GM19023 (cell line): Measurements from ENCODE around the gene TAS2R39.

Source experiments
- ATAC-seq: cut with Tn5 transposase; IDR thresholded peaks from one replicate; pipeline ENCODE4 v1.9.1; 2021; ENCODE audit warnings: mild to moderate bottlenecking, moderate library complexity; ENCODE audit not compliant: unreplicated experiment

Gene TAS2R39

DNA sequence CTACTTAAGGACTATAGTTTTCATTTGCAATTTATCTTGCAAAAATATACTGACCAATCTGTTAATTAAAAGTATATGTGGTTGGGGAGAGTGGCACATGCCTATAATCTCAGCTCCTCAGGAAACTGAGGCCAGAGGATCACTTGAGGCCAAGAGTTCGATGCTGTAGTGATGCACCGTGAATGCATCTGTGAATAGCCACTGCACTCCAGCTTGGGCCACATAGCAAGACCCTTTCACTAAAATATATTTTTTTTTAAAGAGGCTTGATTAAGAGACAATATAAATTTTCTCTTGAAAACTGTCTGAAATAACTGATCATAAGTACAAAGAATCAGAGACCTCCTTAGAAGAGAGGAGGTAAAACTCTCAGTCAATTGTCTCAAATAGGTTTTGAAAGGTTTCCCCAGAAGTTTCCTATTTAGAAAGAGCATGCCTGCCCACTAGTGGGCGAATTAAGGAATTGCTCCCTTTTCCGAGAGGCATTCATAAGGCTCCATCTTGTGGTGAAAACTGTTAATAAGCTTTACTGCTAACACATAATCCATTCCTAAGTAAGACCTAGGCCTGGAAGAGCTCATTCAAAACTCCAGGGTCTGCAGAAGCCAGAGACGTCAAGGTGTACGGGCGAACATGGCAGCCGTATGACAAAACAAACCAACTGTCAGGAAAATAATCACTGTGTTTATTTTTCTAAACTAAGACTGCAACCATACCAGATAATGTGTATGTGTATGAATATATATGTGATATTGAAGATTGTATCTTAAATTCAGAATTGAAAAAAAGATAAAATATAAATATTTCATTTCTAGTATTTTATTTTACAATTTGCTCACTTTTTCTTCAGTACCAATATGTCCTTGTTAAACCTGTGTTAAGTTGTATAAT is 31.8 kb downstream of the TAS2R39 start:
- ATAC-seq, result peak; percentile 83

DNA sequence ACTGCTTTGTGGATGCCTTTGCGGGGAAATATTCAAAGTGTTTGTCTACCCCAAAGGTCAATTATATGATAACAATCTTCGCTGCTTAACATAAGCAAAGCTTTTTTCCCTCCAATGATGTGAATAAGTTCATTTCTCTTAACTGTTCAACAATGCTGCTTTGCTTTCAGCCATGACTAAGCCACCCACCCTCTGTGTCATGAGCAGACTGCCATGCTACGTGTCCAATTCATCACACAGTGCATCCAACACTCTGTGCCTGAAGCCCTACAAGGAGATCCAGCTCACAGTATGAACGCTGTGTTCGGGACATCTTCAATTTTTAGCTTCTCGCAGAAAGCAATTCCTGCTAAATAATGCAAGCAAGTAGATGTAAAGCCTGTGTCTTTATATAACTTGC is 32.9 kb downstream of the TAS2R39 start:
- no peak for ATAC-seq

DNA sequence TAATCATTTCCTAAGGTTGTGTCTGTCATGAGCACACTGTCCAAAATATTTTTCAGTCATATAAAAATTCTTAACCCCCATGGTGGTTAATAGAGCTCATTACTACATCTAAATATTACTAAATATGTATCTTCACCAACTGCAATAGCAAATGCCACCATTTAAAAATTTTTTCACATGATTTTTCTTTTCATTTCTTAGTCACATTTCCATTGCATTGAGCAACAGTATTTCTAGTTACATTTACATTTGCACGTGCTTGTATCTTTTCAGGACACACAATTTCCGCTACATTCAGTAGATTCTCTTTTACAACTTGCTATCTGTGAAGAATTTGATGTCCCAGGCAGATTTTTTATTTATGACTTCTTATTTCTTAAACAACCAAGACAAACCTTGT is 33.5 kb downstream of the TAS2R39 start:
- no peak for ATAC-seq

DNA sequence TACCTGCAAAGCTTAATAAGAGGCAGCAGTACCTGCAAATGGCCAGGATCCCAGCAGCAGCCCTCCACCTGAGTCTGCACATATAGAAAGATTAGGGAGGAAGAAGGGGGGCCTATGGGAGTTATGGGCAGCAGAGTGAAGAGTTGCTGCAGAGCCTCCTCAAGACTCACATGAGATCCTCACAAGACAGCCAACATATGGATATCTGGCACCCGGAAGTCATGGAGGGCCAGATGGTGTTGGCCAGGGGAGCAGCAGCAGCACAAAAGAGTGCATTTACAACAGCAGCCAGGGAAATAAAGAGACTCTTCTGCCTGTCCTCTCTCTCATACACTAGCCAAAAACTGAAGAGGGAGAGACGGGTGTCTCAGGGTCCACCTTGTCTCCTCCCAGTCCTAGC is 34.6 kb downstream of the TAS2R39 start:
- no peak for ATAC-seq

DNA sequence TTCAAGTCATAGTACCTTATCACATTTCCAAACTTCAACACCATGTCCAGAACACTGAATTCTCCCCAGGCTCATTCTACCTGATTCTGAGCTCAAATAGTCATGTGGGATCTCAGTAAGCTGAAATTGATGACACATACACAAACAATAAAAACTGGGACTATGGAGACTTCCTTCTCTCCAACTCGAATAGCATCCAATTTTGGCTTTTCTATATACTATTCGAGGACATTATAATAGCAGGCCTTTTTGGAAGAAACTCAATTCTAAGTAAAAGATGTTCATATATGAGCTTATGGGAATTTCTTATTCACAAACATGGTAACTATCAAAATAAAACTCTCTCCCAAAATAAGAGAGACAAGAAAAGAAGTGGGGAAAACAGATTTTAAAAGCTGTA is 38.1 kb downstream of the TAS2R39 start:
- no peak for ATAC-seq

DNA sequence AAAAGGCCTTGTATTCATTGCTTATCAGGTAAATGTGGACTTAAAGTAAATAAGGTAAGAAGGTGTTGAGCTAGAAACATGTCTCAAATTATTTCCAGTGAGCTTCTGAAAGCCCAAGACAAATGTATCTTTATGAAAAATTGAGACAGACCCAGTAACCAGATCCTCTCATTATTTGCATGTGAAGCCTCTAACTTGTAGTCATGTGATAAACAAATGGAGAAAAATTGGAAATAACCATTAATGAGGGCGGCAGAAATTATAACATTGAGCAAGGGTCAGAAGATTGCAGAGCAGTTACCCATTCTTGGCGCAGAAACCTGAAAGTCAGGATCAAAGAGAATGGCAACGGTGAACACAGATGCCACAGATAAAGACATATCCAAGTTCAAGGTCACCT is 38.5 kb downstream of the TAS2R39 start, which contains the start of gene TAS2R40:
TSS of gene TAS2R40 (plus strand) at position 301 of the 400 bp plus-strand sequence. CDS start at position 343, 42 bp downstream.
- no peak for ATAC-seq

DNA sequence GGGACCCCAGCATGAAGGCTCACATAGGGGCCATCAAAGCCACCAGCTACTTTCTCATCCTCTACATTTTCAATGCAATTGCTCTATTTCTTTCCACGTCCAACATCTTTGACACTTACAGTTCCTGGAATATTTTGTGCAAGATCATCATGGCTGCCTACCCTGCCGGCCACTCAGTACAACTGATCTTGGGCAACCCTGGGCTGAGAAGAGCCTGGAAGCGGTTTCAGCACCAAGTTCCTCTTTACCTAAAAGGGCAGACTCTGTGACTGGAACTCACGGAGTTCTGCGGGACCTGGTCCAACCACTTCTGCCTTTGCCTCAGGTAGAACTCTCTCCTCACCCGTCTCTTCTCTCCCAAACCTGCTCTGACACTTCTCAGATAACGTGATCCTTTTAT is 39.6 kb downstream of the TAS2R39 start:
- no peak for ATAC-seq

DNA sequence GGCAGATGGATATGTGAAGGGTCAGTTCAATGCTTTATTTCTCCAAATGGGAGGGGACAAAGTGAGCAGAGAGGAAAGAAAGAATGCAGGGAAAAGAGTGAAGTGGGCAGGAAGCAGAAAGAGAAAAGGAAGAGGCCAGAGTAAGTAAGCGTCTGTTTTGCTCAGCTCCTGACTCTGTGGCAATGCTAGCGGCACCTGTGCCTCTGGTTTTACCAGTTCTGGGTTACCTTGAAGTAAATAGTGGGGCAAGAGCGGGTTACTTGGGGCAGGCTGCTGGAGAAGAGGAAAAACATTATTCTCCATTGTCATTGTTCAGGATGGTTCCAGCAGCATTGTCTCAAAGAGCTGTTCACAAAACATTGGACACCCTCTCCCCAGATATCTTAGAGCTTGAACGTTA is 40.6 kb downstream of the TAS2R39 start:
- no peak for ATAC-seq

DNA sequence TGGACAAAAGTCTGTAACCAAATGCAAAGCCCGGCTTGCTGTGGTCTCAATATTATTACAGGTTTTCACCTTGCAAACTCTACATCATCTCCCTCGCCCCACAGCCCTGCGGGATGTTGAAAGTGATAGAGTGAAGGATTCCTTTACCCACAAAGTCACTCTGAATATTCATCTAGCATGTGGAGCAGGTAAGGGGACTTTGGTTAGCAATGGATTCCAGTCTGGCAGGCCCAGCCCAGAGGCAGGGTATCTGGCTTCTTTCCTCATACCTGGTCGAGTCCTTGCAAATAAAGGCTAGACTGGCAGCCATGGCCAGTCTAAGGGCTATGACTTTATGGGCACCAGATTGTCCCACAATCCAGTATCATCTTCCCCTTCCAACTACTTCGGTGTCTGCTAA is 41.8 kb downstream of the TAS2R39 start:
- no peak for ATAC-seq

DNA sequence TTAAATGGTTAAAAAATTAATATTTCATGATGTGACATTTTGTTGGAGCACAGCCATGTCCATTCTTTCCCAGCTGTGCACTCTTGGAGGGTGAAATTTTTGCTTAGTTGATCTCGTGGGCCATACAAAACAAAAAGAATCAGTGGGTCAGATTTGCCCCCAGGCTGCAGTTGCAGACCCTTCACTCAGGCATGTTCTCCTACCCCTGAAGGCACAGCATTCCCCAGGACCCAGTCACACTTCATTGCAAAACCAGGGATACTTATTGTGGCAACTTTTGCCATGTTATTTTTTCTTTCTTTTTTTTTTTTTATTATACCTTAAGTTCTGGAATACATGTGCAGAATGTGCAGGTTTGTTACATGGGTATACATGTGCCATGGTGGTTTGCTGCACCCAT is 44.6 kb downstream of the TAS2R39 start:
- no peak for ATAC-seq

DNA sequence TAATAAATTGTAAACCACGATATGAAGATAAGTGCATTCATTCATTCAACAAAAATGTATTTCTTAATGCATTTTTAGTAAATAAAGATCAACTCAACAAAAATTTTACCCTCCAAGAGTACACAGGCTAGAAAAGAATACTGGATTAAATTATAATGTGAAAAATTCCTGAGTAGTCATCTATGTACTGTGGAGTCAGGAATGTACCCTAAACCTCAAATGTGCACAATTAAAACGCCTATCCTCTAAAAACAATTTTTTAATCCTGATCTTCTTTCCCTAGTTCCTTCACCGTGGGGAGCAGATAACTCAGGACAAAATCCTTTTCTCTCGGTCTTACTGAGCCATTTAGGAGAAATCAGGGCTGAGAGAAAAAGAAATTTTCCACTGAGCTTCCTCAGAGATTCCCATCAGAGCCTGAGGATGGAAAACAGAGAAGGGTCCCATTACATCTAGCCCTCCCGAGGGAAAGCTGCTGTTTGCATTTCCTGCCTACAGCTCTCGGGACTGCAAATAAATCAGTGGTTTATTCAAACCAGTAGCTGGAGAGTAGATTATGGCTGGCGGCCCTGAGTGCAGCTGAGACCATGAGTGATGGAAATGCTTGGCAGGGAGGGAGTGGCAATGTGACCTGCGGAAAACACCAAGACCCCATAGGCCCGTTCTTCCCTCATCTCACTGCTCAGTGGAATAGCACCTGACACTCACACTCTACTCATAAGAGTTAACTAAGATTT is 46.0 kb downstream of the TAS2R39 start:
- ATAC-seq, result no peak

DNA sequence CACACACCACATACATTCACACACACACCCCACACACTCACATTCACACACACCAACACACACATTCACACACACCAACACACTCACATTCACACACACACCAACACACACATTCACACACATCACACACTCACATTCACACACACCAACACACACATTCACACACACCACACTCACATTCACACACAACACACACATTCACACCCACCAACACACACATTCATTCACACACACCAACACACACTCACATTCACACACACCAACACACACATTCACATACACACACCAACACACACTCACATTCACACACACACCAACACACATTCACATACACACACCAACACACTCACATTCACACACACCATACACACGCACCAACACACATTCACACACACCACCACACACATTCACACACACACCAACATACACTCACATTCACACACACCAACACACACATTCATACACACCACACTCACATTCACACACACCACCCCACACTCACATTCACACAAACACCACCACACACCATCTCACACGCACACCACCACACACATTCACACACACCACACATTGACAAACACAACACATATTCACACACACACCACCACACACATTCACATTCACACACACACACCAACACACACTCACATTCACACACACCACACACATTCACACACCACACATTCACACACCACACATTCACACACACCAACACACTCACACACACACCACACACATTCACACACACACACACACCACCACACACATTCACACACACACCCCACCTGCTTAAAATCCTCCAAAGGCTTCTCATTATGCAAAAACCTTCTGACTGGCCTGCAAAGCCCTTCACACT is 47.6 kb downstream of the TAS2R39 start:
- no peak for ATAC-seq
